SK-N-MC (cell line): Measurements from ENCODE around the gene KRT6B.
"Not testable (repeated sequence)": the region's sequence is repeated elsewhere in the genome, so short reads cannot be mapped to it uniquely, and the experiment has no call there.

Experiments used
- DNase-seq: peaks from one replicate; pipeline ENCODE4 v3.0.0-alpha.2; 2011; ENCODE audit warnings: low read depth, low spot score
- H3K27ac ChIP-seq: fragments of 200-600 bp; sonication (generic); 2 replicates; pipeline ENCODE4 v1.5.1; 2016; ENCODE audit warnings: mixed run types
- H3K36me3 ChIP-seq: fragments of 200-600 bp; sonication (generic); 2 replicates; pipeline ENCODE4 v1.6.1; 2017; ENCODE audit warnings: antibody characterized with exemption, low read length, mixed read lengths; ENCODE audit not compliant: insufficient read depth
- H3K4me3 ChIP-seq: fragments of 200-600 bp; sonication (generic); 2 replicates; pipeline ENCODE4 v1.5.1; 2016
- H3K9ac ChIP-seq: fragments of 200-600 bp; sonication (generic); 2 replicates; pipeline ENCODE4 v1.8.0; 2017; ENCODE audit warnings: mixed run types, mixed read lengths; ENCODE audit not compliant: insufficient read length
- H3K9me3 ChIP-seq: fragments of 200-600 bp; sonication (generic); 2 replicates; pipeline ENCODE4 v1.6.1; 2017; ENCODE audit warnings: low read depth, mild to moderate bottlenecking, antibody characterized with exemption, low read length, moderate library complexity, mixed read lengths
- EZH2 ChIP-seq: fragments of 200-600 bp; sonication (generic); IDR thresholded peaks from one replicate; pipeline ENCODE4 v1.6.1; 2017; ENCODE audit warnings: antibody characterized with exemption
- FOXP2 ChIP-seq: optimal IDR thresholded peaks from 2 replicates; pipeline ENCODE3; 2011; ENCODE audit warnings: mild to moderate bottlenecking, moderate library complexity; ENCODE audit not compliant: insufficient read depth; ENCODE audit errors: extremely low read length, control extremely low read depth
- POLR2AphosphoS5 ChIP-seq: IDR thresholded peaks from 2 replicates; pipeline ENCODE4 v1.6.1; 2012; ENCODE audit warnings: mild to moderate bottlenecking, low read depth, low read length, borderline replicate concordance

The KRT6B gene

DNA sequence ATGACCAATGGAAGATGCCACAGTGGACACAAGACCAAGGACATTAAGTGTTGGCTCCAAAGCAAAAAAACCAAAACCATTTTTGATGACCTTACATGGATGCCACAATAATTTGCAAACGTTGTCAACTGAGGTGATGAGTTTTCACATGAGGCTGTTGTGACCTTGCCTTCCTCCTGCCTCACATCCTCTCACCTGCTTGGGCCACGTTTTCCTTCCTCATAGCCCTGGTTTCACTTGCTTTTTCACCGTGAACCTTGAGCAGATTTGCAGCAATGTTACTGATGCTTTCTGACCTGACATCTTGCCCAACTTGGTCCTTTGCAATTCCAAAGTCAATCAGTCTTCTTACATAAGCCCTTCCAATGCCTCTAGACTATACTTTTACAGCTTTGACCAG lies 3.7 kb downstream of the KRT6B start:
- H3K27ac ChIP-seq: no peak overlapping the region
- no peak for TF ChIP-seq FOXP2
- TF ChIP-seq POLR2AphosphoS5: no peak
- no peak for TF ChIP-seq EZH2
- no peaks in the 10 kb centered on the region for H3K36me3 ChIP-seq
- no peak overlapping the region for H3K4me3 ChIP-seq
- no peak overlapping the region for H3K9ac ChIP-seq
- DNase-seq: no peak
- no peaks in the 10 kb centered on the region for H3K9me3 ChIP-seq

DNA sequence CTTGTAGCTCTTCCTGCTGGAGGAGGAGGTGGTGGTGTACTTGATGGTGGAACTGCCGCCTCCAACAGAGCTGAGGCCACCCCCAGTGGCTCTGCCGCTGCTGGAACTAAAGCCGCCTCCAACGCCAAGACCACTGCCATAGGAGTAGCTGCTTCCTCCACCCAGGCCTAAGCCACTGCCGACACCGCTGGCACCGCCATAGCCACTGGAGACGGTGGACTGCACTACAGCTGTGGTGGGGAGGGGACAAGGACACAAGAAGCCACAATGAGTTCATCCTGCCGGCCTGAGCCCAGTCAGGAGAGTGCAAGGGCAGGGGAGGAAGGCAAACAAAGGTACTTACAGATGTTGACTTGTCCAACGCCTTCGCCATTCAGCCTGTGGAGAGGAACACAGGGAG lies 4.8 kb downstream of the KRT6B start:
- not testable (repeated sequence) for H3K9me3 ChIP-seq, H3K9ac ChIP-seq, H3K36me3 ChIP-seq, H3K4me3 ChIP-seq, DNase-seq, H3K27ac ChIP-seq

GRCh38 chr12:52446367-52447045 lies 5.4 kb downstream of the KRT6B start:
- TF ChIP-seq FOXP2 (no peak), EZH2 (no peak), POLR2AphosphoS5 (no peak)
- H3K36me3 ChIP-seq: no peaks in the 10 kb centered on the region
- no peak overlapping the region for H3K4me3 ChIP-seq
- H3K9me3 ChIP-seq: no peaks in the 10 kb centered on the region
- no peak overlapping the region for H3K9ac ChIP-seq
- no peak for DNase-seq
- no peak overlapping the region for H3K27ac ChIP-seq

DNA sequence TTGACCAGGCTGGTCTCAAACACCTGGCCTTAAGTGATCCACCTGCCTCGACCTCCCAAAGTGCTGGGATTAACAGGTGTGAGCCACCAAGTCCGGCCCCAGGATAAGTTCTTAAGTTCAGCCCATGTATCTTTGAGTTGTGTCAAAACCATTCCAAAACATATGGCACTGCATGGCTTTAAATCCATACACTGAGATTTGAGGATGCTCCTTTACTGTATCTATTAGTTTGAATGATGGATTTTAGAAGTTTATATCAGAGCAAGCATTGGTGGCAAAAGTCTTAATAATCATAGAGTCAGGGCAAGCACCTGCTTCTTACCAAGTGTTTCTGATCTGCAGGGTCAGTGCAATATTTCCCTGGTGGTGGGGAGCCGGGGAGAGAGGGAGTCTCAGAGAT lies 6.1 kb downstream of the KRT6B start:
- Histone ChIP-seq H3K9ac (no peak overlapping the region), H3K4me3 (no peak overlapping the region), H3K36me3 (no peaks in the 10 kb centered on the region), H3K9me3 (no peaks in the 10 kb centered on the region), H3K27ac (no peak overlapping the region)
- TF ChIP-seq EZH2 (no peak), FOXP2 (no peak), POLR2AphosphoS5 (no peak)
- DNase-seq: no peak

DNA sequence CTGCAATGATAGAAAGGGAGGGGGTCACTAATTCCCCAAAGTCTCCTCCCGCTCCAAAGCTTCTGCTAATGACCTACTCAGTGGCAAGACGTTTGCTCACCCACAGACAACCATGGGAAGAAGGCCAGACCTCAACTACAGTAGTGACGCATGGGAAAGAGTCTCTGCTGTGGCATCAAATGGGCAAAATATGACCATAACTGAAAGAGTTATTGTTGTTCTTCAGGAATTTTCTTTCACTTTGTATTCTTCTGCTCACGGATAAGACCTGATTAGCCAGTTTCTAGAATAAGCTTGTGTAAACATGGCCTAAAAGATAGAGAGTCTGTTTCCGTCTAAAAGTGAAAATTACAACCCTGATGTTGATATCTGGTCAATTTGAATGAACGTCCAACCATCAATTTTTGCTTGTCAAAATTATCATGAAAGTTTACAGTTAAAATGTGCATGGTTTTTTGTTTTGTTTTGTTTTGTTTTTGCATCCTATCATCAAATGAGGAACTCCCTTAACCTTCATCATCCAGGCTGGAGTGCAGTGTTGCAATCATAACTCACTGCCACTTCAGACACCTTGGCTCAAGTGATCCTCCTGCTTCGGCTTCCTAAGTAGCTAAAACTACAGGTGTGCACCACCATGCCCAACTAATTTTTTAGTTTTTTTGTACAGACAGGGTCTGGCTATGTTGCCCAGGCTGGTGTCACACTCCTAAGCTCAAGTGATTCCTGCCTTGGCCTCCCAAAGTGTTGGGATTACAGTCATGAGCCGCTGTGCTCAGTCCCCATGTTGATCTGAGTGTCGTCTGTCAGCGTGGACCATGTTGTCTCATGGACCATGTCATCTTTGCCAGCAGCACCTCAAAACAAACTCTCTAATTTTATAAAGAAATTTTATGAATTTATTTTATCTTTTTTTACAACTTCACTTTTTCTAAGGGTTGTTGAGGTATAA lies 7.0 kb downstream of the KRT6B start:
- no peak for DNase-seq
- no peak overlapping the region for H3K4me3 ChIP-seq
- no peaks in the 10 kb centered on the region for H3K9me3 ChIP-seq
- no peak overlapping the region for H3K27ac ChIP-seq
- H3K9ac ChIP-seq: no peak overlapping the region
- H3K36me3 ChIP-seq: no peaks in the 10 kb centered on the region
- TF ChIP-seq EZH2 (no peak), POLR2AphosphoS5 (no peak)

DNA sequence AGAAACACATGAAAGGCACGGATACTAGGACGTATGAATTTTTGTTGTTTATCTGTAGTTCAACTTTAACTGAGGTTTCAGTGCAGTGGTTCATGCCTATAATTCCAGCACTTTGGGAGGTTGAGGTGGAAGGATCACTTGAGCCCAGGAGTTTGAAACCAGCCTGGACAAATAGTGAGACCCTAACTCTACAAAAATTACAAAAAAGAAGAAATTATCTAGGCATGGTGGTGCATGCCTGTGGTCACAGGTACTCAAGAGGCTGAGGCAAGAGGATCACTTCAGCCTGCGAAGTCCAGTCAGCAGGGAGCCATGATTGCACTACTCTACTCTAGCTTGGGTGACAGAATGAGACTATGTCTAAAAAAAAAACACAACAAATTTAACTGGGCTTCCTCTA lies 8.0 kb downstream of the KRT6B start:
- Histone ChIP-seq H3K36me3 (no peaks in the 10 kb centered on the region), H3K27ac (no peak overlapping the region), H3K9ac (no peak overlapping the region), H3K4me3 (no peak overlapping the region), H3K9me3 (no peaks in the 10 kb centered on the region)
- no peak for TF ChIP-seq POLR2AphosphoS5
- no peak for TF ChIP-seq EZH2
- TF ChIP-seq FOXP2: no peak
- DNase-seq: no peak

DNA sequence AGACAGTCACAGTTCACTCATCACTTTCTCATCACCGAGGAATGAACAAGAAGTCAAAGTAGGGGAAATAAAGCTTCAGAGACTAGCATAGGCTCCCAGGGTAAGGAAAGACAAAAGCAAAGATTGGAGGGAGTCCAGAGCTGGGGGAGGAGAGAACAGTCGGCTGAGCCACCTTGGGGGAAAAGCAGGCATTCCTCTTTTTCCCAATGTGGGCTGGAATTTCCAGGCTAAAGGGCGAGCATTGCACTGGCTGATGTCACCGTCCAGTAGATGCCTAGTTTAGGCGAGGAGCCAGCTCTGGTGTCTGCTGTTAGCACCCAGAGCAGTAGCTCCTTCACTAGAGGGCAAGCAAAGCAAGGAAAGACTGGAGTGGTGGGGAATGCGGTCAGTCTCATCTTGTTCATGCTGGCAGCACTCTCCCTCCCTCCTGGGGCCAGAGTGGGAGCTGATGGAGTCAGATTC lies 9.3 kb downstream of the KRT6B start:
- no peak overlapping the region for H3K9ac ChIP-seq
- H3K27ac ChIP-seq: no peak overlapping the region
- no peak for DNase-seq
- no peak overlapping the region for H3K4me3 ChIP-seq
- no peaks in the 10 kb centered on the region for H3K9me3 ChIP-seq
- no peak for TF ChIP-seq EZH2
- TF ChIP-seq POLR2AphosphoS5: no peak
- no peak for TF ChIP-seq FOXP2
- H3K36me3 ChIP-seq: no peaks in the 10 kb centered on the region

- Histone ChIP-seq H3K9me3 (no peaks in the 10 kb centered on the region), H3K36me3 (no peaks in the 10 kb centered on the region), H3K4me3 (no peak overlapping the region), H3K9ac (no peak overlapping the region), H3K27ac (no peak overlapping the region)
- no peak for TF ChIP-seq EZH2
- TF ChIP-seq POLR2AphosphoS5: no peak
- TF ChIP-seq FOXP2: no peak
- no peak for DNase-seq
Measured at GRCh38 chr12:52441320-52441911, 10.5 kb downstream of the KRT6B start.
